ENCODE data around the gene ENKUR.

ENKUR gene

GRCh38 chr10:24982319-24983112, 33.4 kb downstream of the ENKUR start:
- peaks cover 3% of the 10 kb centered on the region for H3K4me1 ChIP-seq (ENCODE audit: insufficient read depth, poor library complexity, severe bottlenecking)
- no peaks in the 10 kb centered on the region for H3K36me3 ChIP-seq (ENCODE audit: low read depth)
- no peak for ATAC-seq (ENCODE audit: low read depth)
- H3K27me3 ChIP-seq (ENCODE audit: insufficient read depth, poor library complexity, severe bottlenecking) = no peaks in the 10 kb centered on the region
- H3K4me3 ChIP-seq (ENCODE audit: severe bottlenecking) = no peak overlapping the region
- H3K27ac ChIP-seq (ENCODE audit: poor library complexity, severe bottlenecking) = no peak overlapping the region
- no peaks in the 10 kb centered on the region for H3K9me3 ChIP-seq (ENCODE audit: severe bottlenecking)
- TF ChIP-seq CTCF (IDR thresholded peaks at IDR 0.05; ENCODE audit: poor library complexity, severe bottlenecking) = no peak
- DNase-seq (ENCODE audit: low spot score) = no peak

- TF ChIP-seq CTCF (IDR thresholded peaks at IDR 0.05; ENCODE audit: poor library complexity, severe bottlenecking) = no peak
- Histone ChIP-seq H3K27me3 (ENCODE audit: insufficient read depth, poor library complexity, severe bottlenecking) (no peaks in the 10 kb centered on the region), H3K4me3 (ENCODE audit: severe bottlenecking) (no peak overlapping the region), H3K36me3 (ENCODE audit: low read depth) (no peaks in the 10 kb centered on the region), H3K27ac (ENCODE audit: poor library complexity, severe bottlenecking) (no peak overlapping the region), H3K4me1 (ENCODE audit: insufficient read depth, poor library complexity, severe bottlenecking) (peaks cover 3% of the 10 kb centered on the region), H3K9me3 (ENCODE audit: severe bottlenecking) (no peaks in the 10 kb centered on the region)
- DNase-seq (ENCODE audit: low spot score) = no peak
- peak; percentile 57 for ATAC-seq (ENCODE audit: low read depth)
Observed at GRCh38 chr10:24981161-24981710, 34.7 kb downstream of the ENKUR start.

GRCh38 chr10:24979685-24980084, 36.3 kb downstream of the ENKUR start:
- H3K36me3 ChIP-seq (ENCODE audit: low read depth) = no peaks in the 10 kb centered on the region
- no peak overlapping the region for H3K27ac ChIP-seq (ENCODE audit: poor library complexity, severe bottlenecking)
- no peak for ATAC-seq (ENCODE audit: low read depth)
- H3K27me3 ChIP-seq (ENCODE audit: insufficient read depth, poor library complexity, severe bottlenecking) = no peaks in the 10 kb centered on the region
- H3K4me3 ChIP-seq (ENCODE audit: severe bottlenecking) = no peak overlapping the region
- peaks cover 3% of the 10 kb centered on the region for H3K4me1 ChIP-seq (ENCODE audit: insufficient read depth, poor library complexity, severe bottlenecking)
- TF ChIP-seq CTCF (IDR thresholded peaks at IDR 0.05; ENCODE audit: poor library complexity, severe bottlenecking) = no peak
- DNase-seq (ENCODE audit: low spot score) = no peak
- no peaks in the 10 kb centered on the region for H3K9me3 ChIP-seq (ENCODE audit: severe bottlenecking)

DNA sequence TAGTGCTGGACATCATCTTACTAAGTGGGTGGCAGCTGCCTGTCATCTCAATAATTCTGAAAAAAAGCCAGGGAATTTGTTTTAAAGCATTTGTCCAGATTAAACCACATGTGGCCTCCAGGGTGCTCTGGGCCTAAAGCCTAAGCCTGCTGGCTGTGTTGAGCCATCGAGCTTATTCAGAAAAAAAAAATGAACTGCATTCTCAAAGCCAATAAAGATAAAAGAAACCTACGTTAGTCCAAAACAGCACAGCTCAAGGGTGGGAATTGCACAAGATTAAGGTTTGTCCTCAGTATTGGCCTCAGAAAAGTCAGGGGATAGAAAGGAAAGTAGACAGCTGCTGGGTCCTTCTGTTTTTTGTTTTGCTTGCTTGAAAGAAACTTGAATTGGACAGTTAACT, 41.0 kb downstream of the ENKUR start:
- no peaks in the 10 kb centered on the region for H3K27me3 ChIP-seq (ENCODE audit: insufficient read depth, poor library complexity, severe bottlenecking)
- H3K4me3 ChIP-seq (ENCODE audit: severe bottlenecking) = no peak overlapping the region
- no peak for ATAC-seq (ENCODE audit: low read depth)
- H3K27ac ChIP-seq (ENCODE audit: poor library complexity, severe bottlenecking) = no peak overlapping the region
- no peaks in the 10 kb centered on the region for H3K4me1 ChIP-seq (ENCODE audit: insufficient read depth, poor library complexity, severe bottlenecking)
- no peak for TF ChIP-seq CTCF (IDR thresholded peaks at IDR 0.05; ENCODE audit: poor library complexity, severe bottlenecking)
- H3K9me3 ChIP-seq (ENCODE audit: severe bottlenecking) = no peaks in the 10 kb centered on the region
- DNase-seq (ENCODE audit: low spot score) = no peak
- no peaks in the 10 kb centered on the region for H3K36me3 ChIP-seq (ENCODE audit: low read depth)

DNA sequence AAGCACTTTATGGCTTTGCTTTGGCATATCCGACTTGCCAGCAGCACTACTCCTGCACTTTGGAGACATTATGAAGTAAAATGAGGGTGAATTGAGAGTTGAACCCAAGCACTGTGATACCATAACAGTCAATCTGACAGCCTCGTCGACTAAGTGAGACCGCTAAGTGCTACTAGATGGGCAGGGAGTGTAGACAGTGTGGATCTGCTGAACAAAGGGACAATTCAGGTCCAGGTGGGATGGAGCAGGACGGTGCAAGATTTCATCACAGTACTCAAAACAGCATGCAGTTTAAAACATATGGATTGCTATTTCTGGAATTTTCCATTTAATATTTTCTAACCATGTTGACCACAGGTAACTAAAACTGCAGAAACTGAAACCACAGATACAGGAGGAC, 42.8 kb downstream of the ENKUR start:
- DNase-seq (ENCODE audit: low spot score) (no peak), ATAC-seq (ENCODE audit: low read depth) (no peak)
- no peak overlapping the region for H3K27ac ChIP-seq (ENCODE audit: poor library complexity, severe bottlenecking)
- no peak overlapping the region for H3K4me3 ChIP-seq (ENCODE audit: severe bottlenecking)
- no peaks in the 10 kb centered on the region for H3K4me1 ChIP-seq (ENCODE audit: insufficient read depth, poor library complexity, severe bottlenecking)
- no peaks in the 10 kb centered on the region for H3K36me3 ChIP-seq (ENCODE audit: low read depth)
- no peaks in the 10 kb centered on the region for H3K9me3 ChIP-seq (ENCODE audit: severe bottlenecking)
- TF ChIP-seq CTCF (IDR thresholded peaks at IDR 0.05; ENCODE audit: poor library complexity, severe bottlenecking) = no peak
- H3K27me3 ChIP-seq (ENCODE audit: insufficient read depth, poor library complexity, severe bottlenecking) = no peaks in the 10 kb centered on the region
